Activated CD8-positive, alpha-beta memory T cell treated with anti-CD3 and anti-CD28 coated beads, Interleukin-2, amount 10 ng/mL, durations not matched to agents 7 days and 5 days (primary cell): ENCODE results near the gene PARVG. TPM values are rescaled to one million over a fixed set of nuclear protein-coding genes. Genes with fewer than 3 reads are reported as not detected.

Experiments
- ATAC-seq: fragments of 150-1000 bp; cut with Tn5 transposase; one replicate; pipeline ENCODE4 v1.10.0; 2021; ENCODE audit warnings: moderate library complexity
- CTCF ChIA-PET: fragments of 350-600 bp; sonication (Branson Sonifier 250); formaldehyde crosslinking; loops from one replicate; lab custom pipeline; 2021; ENCODE audit warnings: antibody characterized with exemption; lab: Charles Lee
- DNase-seq: peaks from one replicate; pipeline ENCODE4 v3.0.0-alpha.2; 2020
- H3K27ac Mint-ChIP-seq: one replicate; pipeline ENCODE4 v1.8.0; 2021; ENCODE audit warnings: mild to moderate bottlenecking, mixed read lengths
- H3K27me3 Mint-ChIP-seq: one replicate; pipeline ENCODE4 v1.8.0; 2021; ENCODE audit warnings: mixed read lengths
- H3K36me3 Mint-ChIP-seq: one replicate; pipeline ENCODE4 v1.8.0; 2021; ENCODE audit warnings: mild to moderate bottlenecking, mixed read lengths
- H3K4me1 Mint-ChIP-seq: one replicate; pipeline ENCODE4 v1.8.0; 2021; ENCODE audit warnings: mixed read lengths
- H3K4me3 Mint-ChIP-seq: one replicate; pipeline ENCODE4 v1.8.0; 2021; ENCODE audit warnings: mild to moderate bottlenecking, moderate library complexity, mixed read lengths
- H3K9me3 Mint-ChIP-seq: one replicate; pipeline ENCODE4 v1.8.0; 2022; ENCODE audit warnings: low read depth, mixed read lengths
- total RNA-seq, 2 experiments: library from RNA; stranded (reverse); gene quantifications; one replicate each; pipeline ENCODE4 v1.2.3, GENCODE V29; 2021

PARVG gene
- total RNA-seq, 2 experiments from 2014 or later, result 125 to 170 TPM

GRCh38 chr22:44209343-44209742 lies 28.6 kb downstream of the PARVG start:
- peaks cover 12% of the 10 kb centered on the region for H3K4me1 Mint-ChIP-seq
- no peaks in the 10 kb centered on the region for H3K9me3 Mint-ChIP-seq
- DNase-seq (no peak), ATAC-seq (no peak)
- H3K4me3 Mint-ChIP-seq, result no peak overlapping the region
- CTCF ChIA-PET, result interaction anchor here (0.9 kb wide), 1 partner anchor 216 kb away, joined by 3 read pairs; no protein-coding TSS in a partner anchor
- H3K27ac Mint-ChIP-seq, result no peak overlapping the region
- H3K36me3 Mint-ChIP-seq, result peaks cover 8% of the 10 kb centered on the region
- H3K27me3 Mint-ChIP-seq, result no peaks in the 10 kb centered on the region

- Mint-ChIP-seq H3K27me3 (no peaks in the 10 kb centered on the region), H3K9me3 (no peaks in the 10 kb centered on the region), H3K4me3 (no peak overlapping the region), H3K27ac (no peak overlapping the region), H3K36me3 (peaks cover 8% of the 10 kb centered on the region), H3K4me1 (peaks cover 12% of the 10 kb centered on the region)
- ATAC-seq (no peak), DNase-seq (no peak)
- CTCF ChIA-PET, result no interaction called here
These were observed 30.0 kb downstream of the PARVG start for GRCh38 chr22:44210722-44211121.

- Mint-ChIP-seq H3K27me3 (no peaks in the 10 kb centered on the region), H3K9me3 (no peaks in the 10 kb centered on the region), H3K4me3 (no peak overlapping the region), H3K27ac (no peak overlapping the region), H3K36me3 (peaks cover 8% of the 10 kb centered on the region), H3K4me1 (peaks cover 12% of the 10 kb centered on the region)
- ATAC-seq (no peak), DNase-seq (peak; percentile 21)
- CTCF ChIA-PET, result no interaction called here
These were observed 30.7 kb downstream of the PARVG start for GRCh38 chr22:44211256-44211945.

GRCh38 chr22:44211946-44212930 lies 31.5 kb downstream of the PARVG start:
- CTCF ChIA-PET, result no interaction called here
- no peak overlapping the region for H3K4me3 Mint-ChIP-seq
- H3K36me3 Mint-ChIP-seq, result peaks cover 8% of the 10 kb centered on the region
- H3K27ac Mint-ChIP-seq, result no peak overlapping the region
- DNase-seq (peak; percentile 23), ATAC-seq (no peak)
- H3K27me3 Mint-ChIP-seq, result no peaks in the 10 kb centered on the region
- no peaks in the 10 kb centered on the region for H3K9me3 Mint-ChIP-seq
- peaks cover 12% of the 10 kb centered on the region for H3K4me1 Mint-ChIP-seq

GRCh38 chr22:44212936-44213335 lies 32.2 kb downstream of the PARVG start:
- no peak for ATAC-seq
- no peaks in the 10 kb centered on the region for H3K27me3 Mint-ChIP-seq
- DNase-seq, result no peak
- H3K4me3 Mint-ChIP-seq, result no peak overlapping the region
- H3K9me3 Mint-ChIP-seq, result no peaks in the 10 kb centered on the region
- H3K36me3 Mint-ChIP-seq, result peaks cover 8% of the 10 kb centered on the region
- peaks cover 12% of the 10 kb centered on the region for H3K4me1 Mint-ChIP-seq
- no peak overlapping the region for H3K27ac Mint-ChIP-seq
- CTCF ChIA-PET, result no interaction called here

- CTCF ChIA-PET, result no interaction called here
- no peak overlapping the region for H3K4me3 Mint-ChIP-seq
- H3K9me3 Mint-ChIP-seq, result no peaks in the 10 kb centered on the region
- H3K36me3 Mint-ChIP-seq, result peaks cover 8% of the 10 kb centered on the region
- H3K27me3 Mint-ChIP-seq, result no peaks in the 10 kb centered on the region
- peaks cover 12% of the 10 kb centered on the region for H3K4me1 Mint-ChIP-seq
- DNase-seq, result no peak
- no peak for ATAC-seq
- no peak overlapping the region for H3K27ac Mint-ChIP-seq
These were observed 32.8 kb downstream of the PARVG start for GRCh38 chr22:44213489-44214043.

GRCh38 chr22:44214187-44214586 lies 33.5 kb downstream of the PARVG start:
- DNase-seq, result peak; percentile 28
- Mint-ChIP-seq H3K9me3 (no peaks in the 10 kb centered on the region), H3K36me3 (peaks cover 4% of the 10 kb centered on the region), H3K27ac (no peak overlapping the region), H3K4me3 (no peak overlapping the region), H3K4me1 (peaks cover 8% of the 10 kb centered on the region), H3K27me3 (no peaks in the 10 kb centered on the region)
- CTCF ChIA-PET, result no interaction called here
- ATAC-seq, result no peak

GRCh38 chr22:44214764-44215163 lies 34.0 kb downstream of the PARVG start:
- H3K36me3 Mint-ChIP-seq, result peaks cover under 1% of the 10 kb centered on the region
- H3K9me3 Mint-ChIP-seq, result no peaks in the 10 kb centered on the region
- H3K4me1 Mint-ChIP-seq, result peaks cover 4% of the 10 kb centered on the region
- H3K27me3 Mint-ChIP-seq, result no peaks in the 10 kb centered on the region
- H3K4me3 Mint-ChIP-seq, result no peak overlapping the region
- no peak for DNase-seq
- ATAC-seq, result no peak
- no peak overlapping the region for H3K27ac Mint-ChIP-seq
- CTCF ChIA-PET, result no interaction called here

GRCh38 chr22:44215287-44215686 lies 34.6 kb downstream of the PARVG start:
- Mint-ChIP-seq H3K4me1 (no peaks in the 10 kb centered on the region), H3K9me3 (no peaks in the 10 kb centered on the region), H3K36me3 (no peaks in the 10 kb centered on the region), H3K27me3 (no peaks in the 10 kb centered on the region), H3K27ac (no peak overlapping the region), H3K4me3 (no peak overlapping the region)
- no peak for ATAC-seq
- DNase-seq, result no peak
- CTCF ChIA-PET, result no interaction called here

GRCh38 chr22:44217346-44217745 lies 36.6 kb downstream of the PARVG start:
- CTCF ChIA-PET, result no interaction called here
- Mint-ChIP-seq H3K4me3 (no peak overlapping the region), H3K36me3 (no peaks in the 10 kb centered on the region), H3K27ac (no peak overlapping the region), H3K27me3 (no peaks in the 10 kb centered on the region), H3K4me1 (no peaks in the 10 kb centered on the region), H3K9me3 (no peaks in the 10 kb centered on the region)
- no peak for DNase-seq
- no peak for ATAC-seq

GRCh38 chr22:44218071-44218470 lies 37.3 kb downstream of the PARVG start:
- CTCF ChIA-PET, result no interaction called here
- no peaks in the 10 kb centered on the region for H3K36me3 Mint-ChIP-seq
- H3K27ac Mint-ChIP-seq, result no peak overlapping the region

GRCh38 chr22:44219101-44219870 lies 38.6 kb downstream of the PARVG start:
- CTCF ChIA-PET, result no interaction called here
- no peaks in the 10 kb centered on the region for H3K4me1 Mint-ChIP-seq
- no peak overlapping the region for H3K27ac Mint-ChIP-seq
- H3K36me3 Mint-ChIP-seq, result no peaks in the 10 kb centered on the region
- no peak overlapping the region for H3K4me3 Mint-ChIP-seq
- no peaks in the 10 kb centered on the region for H3K27me3 Mint-ChIP-seq
- no peaks in the 10 kb centered on the region for H3K9me3 Mint-ChIP-seq
- ATAC-seq (no peak), DNase-seq (peak; percentile 29)

More at GRCh38 chr22:44218071-44218470, 37.3 kb downstream of the PARVG start:
- H3K9me3 Mint-ChIP-seq, result no peaks in the 10 kb centered on the region
- DNase-seq, result no peak
- ATAC-seq, result no peak
- no peaks in the 10 kb centered on the region for H3K27me3 Mint-ChIP-seq
- H3K4me1 Mint-ChIP-seq, result no peaks in the 10 kb centered on the region
- H3K4me3 Mint-ChIP-seq, result no peak overlapping the region
